Body of pancreas (tissue), 4 donors: ENCODE data around the gene SIAH3. TPM values are rescaled to one million over a fixed set of nuclear protein-coding genes. Genes with fewer than 3 reads are reported as not detected.
A peak's percentile ranks its signal among the peaks of the same experiment; 100 is the strongest.

Experiments
- ATAC-seq: fragments of 150-250 bp; one replicate; pipeline ENCODE4 v1.9.1; 2016
- DNase-seq, 4 donors: peaks; one replicate each; pipeline ENCODE4 v3.0.0-alpha.2; 2019
- H3K27ac ChIP-seq, 4 donors: fragments of 200-600 bp; sonication (generic); 1 replicate in 3 of 4; 2 replicates in 1 of 4; pipeline versions ENCODE4 v1.5.1 to v1.6.1; 2016 to 2019; ENCODE audit warnings: mild to moderate bottlenecking in 1 of 4, mixed read lengths in 1 of 4, moderate library complexity in 1 of 4
- H3K27me3 ChIP-seq, 2 donors: fragments of 200-600 bp; sonication (generic); one replicate each; pipeline ENCODE4 v1.6.0; 2016; ENCODE audit warnings: mild to moderate bottlenecking in 1 of 2
- H3K36me3 ChIP-seq, 2 donors: fragments of 200-600 bp; sonication (generic); replicated peaks in 1 of 2; 2 replicates each; pipeline ENCODE4 v1.5.1; 2016; ENCODE audit warnings: low read depth in 2 of 2; ENCODE audit not compliant: insufficient read depth in 1 of 2
- H3K4me1 ChIP-seq: fragments of 200-600 bp; sonication (generic); one replicate; pipeline ENCODE4 v1.6.0; 2016
- H3K4me3 ChIP-seq, 2 donors: fragments of 200-600 bp; sonication (generic); 1 replicate in 1 of 2; 2 replicates in 1 of 2; pipeline ENCODE4 v1.5.1; 2016 to 2019
- H3K9me3 ChIP-seq, 3 donors: fragments of 200-600 bp; sonication (generic); 1 replicate in 2 of 3; 2 replicates in 1 of 3; pipeline ENCODE4 v1.5.1; 2016
- POLR2A ChIP-seq, 3 donors: fragments of 450-650 bp; IDR thresholded peaks; one replicate each; pipeline ENCODE4 v1.6.1; 2016; ENCODE audit warnings: antibody characterized with exemption in 3 of 3, mild to moderate bottlenecking in 2 of 3
- WGBS, 2 donors: methylation state at CpG; one replicate each; pipeline ENCODE4 v1.1.5; 2017; 5-methylcytosine and 5-hydroxymethylcytosine counted together
- intact Hi-C: fragments of 100-400 bp; cut with DNase I; formaldehyde crosslinking; loops from one replicate; pipeline ENCODE4 v1.15.1; 2023
- total RNA-seq, 2 donors: library from RNA; depleted of rRNA; stranded (reverse); fragments of >200 nt; gene quantifications; one replicate each; pipeline ENCODE4 v1.1.0, GENCODE V29; 2016
- TF ChIP-seq, protein P1 (sequence below), 7 experiments: fragments of 450-650 bp in 4 of 7; fragments of 200-600 bp in 3 of 7; sonication (generic) in 3 of 7; IDR thresholded peaks; one replicate each; pipeline ENCODE4 v1.5.1; 2016 to 2019; ENCODE audit warnings: antibody characterized with exemption in 7 of 7

The SIAH3 gene
- total RNA-seq, 2 donors from 2014 or later: under 0.01 TPM; not detected in 1

DNA sequence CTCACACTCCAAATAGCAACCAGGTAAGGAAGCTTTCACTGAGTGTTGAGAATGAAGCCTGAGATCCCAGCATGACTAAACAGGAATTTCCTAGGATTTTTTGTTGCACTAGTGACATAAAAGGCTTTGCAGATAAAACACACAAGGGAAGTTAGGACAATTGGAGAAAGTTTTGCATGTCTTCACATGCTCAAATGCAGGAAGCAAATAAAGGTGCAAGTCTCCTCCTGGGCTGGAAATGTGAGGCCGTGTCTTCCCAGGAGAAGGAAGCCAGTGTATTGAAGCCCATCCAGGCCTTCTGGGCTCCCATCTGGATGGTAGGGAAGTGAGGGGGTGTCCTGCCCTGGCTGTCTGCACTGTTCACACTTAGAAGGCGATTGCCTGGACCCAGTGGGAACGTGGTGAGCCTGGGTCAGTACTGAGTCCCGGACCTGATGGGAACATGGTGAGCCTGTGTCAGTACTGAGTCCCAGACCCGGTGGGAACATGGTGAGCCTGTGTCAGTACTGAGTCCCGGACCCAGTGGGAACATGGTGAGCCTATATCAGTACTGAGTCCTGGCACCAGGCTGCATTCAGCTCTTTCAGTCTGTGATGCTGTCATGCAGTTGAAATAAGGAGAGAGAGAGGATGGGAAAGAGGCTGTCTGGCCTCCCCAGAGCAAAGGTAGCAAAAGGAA is 38.7 kb downstream of the SIAH3 start:
- ATAC-seq (no peak), DNase-seq (no peak)
- H3K4me1 ChIP-seq: no peaks in the 10 kb centered on the region
- H3K27ac ChIP-seq: no peak overlapping the region
- intact Hi-C loops: no loop called here
- H3K27me3 ChIP-seq: no peaks in the 10 kb centered on the region
- no peak overlapping the region for H3K4me3 ChIP-seq
- WGBS, 2 donors: 77 to 84% methylated on average over 6 of the region's 6 CpGs
- no peak for TF ChIP-seq POLR2A (IDR thresholded peaks at IDR 0.05)
- TF ChIP-seq, protein P1, sequence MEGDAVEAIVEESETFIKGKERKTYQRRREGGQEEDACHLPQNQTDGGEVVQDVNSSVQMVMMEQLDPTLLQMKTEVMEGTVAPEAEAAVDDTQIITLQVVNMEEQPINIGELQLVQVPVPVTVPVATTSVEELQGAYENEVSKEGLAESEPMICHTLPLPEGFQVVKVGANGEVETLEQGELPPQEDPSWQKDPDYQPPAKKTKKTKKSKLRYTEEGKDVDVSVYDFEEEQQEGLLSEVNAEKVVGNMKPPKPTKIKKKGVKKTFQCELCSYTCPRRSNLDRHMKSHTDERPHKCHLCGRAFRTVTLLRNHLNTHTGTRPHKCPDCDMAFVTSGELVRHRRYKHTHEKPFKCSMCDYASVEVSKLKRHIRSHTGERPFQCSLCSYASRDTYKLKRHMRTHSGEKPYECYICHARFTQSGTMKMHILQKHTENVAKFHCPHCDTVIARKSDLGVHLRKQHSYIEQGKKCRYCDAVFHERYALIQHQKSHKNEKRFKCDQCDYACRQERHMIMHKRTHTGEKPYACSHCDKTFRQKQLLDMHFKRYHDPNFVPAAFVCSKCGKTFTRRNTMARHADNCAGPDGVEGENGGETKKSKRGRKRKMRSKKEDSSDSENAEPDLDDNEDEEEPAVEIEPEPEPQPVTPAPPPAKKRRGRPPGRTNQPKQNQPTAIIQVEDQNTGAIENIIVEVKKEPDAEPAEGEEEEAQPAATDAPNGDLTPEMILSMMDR (IDR thresholded peaks at IDR 0.05): no peak
- H3K9me3 ChIP-seq: no peaks in the 10 kb centered on the region
- H3K36me3 ChIP-seq: no peaks in the 10 kb centered on the region

DNA sequence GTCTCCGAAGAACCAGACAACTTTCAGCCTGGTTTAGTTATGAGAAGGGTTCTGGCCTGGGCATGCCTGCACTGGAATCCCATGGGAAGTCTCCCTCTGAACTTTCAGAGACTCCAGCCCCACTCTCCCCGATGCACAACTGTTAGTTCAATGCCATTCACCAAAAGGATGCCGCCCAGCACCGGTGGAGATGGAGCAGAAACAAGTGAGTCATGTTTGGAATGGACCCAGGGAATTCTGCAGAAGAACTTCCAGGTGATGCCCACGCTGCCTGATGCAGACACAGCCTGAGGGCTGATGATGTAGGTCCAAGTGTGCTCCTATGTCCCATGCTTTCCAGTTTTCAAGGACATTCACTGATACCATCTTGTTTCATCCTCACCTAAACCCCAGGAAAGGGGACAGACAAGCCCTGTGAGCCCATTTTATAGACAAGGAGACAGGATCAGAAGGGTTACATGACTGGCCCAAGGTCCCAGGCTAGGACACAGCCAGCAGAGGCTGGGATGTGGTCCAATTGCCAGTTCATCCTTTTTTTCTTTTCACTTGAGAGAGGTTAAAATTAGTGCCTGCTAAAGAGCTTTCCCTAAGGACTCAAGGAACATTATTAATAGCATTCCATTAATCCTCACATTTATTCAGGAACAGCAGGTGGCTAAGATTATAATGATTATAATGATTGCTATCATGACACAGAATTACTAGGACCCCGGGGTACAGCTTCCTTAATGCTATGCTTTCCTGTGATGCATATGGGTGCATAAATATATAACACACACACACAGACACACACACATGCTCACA is 39.5 kb downstream of the SIAH3 start:
- H3K27ac ChIP-seq: no peak overlapping the region
- TF ChIP-seq, protein P1 (IDR thresholded peaks at IDR 0.05): no peak
- TF ChIP-seq POLR2A (IDR thresholded peaks at IDR 0.05): no peak
- no peaks in the 10 kb centered on the region for H3K27me3 ChIP-seq
- no peaks in the 10 kb centered on the region for H3K36me3 ChIP-seq
- no peaks in the 10 kb centered on the region for H3K9me3 ChIP-seq
- 40 to 69% methylated on average over 3 to 6 of the region's 6 CpGs for WGBS, 2 donors
- no peak for ATAC-seq
- H3K4me3 ChIP-seq: no peak overlapping the region
- no peak for DNase-seq
- intact Hi-C loops: no loop called here
- H3K4me1 ChIP-seq: no peaks in the 10 kb centered on the region

DNA sequence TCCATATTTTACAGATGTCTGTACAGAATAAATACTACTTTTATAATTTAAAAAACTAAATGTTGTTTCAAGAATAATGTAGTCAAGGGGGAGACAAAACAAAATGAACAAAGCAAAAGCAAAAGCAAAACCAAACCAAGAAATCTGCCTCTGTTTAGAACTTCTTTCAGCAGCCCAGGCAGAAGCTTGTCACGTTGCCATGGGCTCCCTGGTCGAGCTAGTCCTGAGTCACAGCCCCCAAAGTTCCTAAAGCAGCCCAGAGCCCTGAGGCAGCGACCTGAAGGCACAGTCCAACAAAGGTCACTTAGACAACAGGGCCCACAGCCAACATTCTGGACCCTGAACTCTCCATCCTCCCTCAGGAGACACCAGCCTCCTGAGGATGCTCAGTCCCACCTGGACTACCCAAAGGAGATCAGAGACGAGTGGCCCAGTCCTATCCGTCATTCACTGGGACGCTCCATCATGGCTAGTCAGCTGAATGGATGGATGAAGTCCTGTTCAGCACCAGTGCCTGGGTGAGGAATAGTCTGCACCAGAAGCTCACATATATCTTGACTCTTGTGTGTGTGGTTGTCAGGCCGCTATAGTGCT is 41.7 kb downstream of the SIAH3 start:
- no peaks in the 10 kb centered on the region for H3K4me1 ChIP-seq
- no peak overlapping the region for H3K27ac ChIP-seq
- ATAC-seq (no peak), DNase-seq (no peak)
- TF ChIP-seq POLR2A (IDR thresholded peaks at IDR 0.05): no peak
- TF ChIP-seq, protein P1 (IDR thresholded peaks at IDR 0.05): no peak
- no peaks in the 10 kb centered on the region for H3K27me3 ChIP-seq
- no peaks in the 10 kb centered on the region for H3K9me3 ChIP-seq
- 66 to 70% methylated on average over 7 of the region's 7 CpGs for WGBS, 2 donors
- no peaks in the 10 kb centered on the region for H3K36me3 ChIP-seq
- intact Hi-C loops: no loop called here
- no peak overlapping the region for H3K4me3 ChIP-seq

DNA sequence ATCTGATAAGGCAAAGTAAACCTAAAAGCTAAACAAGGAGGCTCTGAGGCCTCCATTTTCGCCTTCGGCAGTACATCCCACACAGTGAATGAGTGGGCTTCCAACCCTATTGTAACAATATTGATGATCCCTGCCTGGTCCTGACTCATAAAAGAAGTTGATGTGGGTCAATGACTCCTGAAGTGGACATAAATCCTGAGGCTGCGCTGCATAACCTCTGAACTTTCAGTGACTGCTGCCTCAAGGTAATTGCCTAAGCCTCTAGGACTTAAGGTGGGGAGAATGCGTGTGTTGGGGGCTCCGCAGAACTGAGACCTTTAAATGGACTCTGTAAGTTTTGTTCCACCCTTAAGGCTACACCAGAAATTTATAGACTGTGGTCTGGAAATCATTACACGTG is 42.6 kb downstream of the SIAH3 start:
- no peak overlapping the region for H3K4me3 ChIP-seq
- 80 to 92% methylated on average over 6 of the region's 6 CpGs for WGBS, 2 donors
- TF ChIP-seq POLR2A (IDR thresholded peaks at IDR 0.05): no peak
- no peaks in the 10 kb centered on the region for H3K9me3 ChIP-seq
- H3K4me1 ChIP-seq: no peaks in the 10 kb centered on the region
- intact Hi-C loops: no loop called here
- DNase-seq: no peak
- H3K27ac ChIP-seq: no peak overlapping the region
- no peaks in the 10 kb centered on the region for H3K27me3 ChIP-seq
- no peaks in the 10 kb centered on the region for H3K36me3 ChIP-seq
- ATAC-seq: no peak

DNA sequence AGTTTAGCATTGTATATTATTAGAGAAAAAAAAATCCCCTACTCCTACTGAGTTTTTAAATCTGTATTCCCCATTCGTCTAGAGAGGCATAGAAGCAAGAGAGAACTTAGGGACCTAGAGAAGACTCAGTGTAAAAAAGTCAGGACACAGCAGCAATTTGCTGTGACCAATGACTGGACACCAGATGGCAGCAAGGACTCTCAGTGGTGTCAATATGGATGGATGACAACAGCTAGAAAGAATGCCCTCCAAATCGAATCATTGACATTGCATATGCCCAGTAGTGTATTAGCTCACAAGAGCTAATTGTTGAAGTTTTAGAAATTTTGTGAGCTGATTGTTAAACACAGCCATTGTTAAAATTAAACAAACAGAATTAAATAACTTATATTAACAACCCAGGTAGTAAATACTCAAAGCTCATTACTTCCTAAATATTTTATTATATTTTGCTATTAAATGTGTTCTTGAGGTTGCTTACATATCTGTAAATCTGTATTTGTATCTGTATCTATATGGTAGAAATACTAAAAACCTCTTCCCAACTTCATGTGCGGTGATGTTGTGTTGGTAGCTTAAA is 43.9 kb downstream of the SIAH3 start:
- Histone ChIP-seq H3K4me3 (no peak overlapping the region), H3K4me1 (no peaks in the 10 kb centered on the region), H3K36me3 (no peaks in the 10 kb centered on the region), H3K27me3 (no peaks in the 10 kb centered on the region), H3K27ac (no peak overlapping the region), H3K9me3 (no peaks in the 10 kb centered on the region)
- 40 to 42% methylated on average over 3 of the region's 3 CpGs for WGBS, 2 donors
- TF ChIP-seq, protein P1 (IDR thresholded peaks at IDR 0.05): peak in 6 of 7 experiments; percentile 12 to 54 (median 46)
- no peak for TF ChIP-seq POLR2A (IDR thresholded peaks at IDR 0.05)
- peak; percentile 22 to 47 (median 36) for DNase-seq
- intact Hi-C loops: no loop called here
- ATAC-seq: peak; percentile 71
